ENCODE data around the gene ATRIP.

ATRIP gene

GRCh38 chr3:48419149-48419548 lies 27.4 kb upstream of the ATRIP start:
- TF ChIP-seq CTCF (IDR thresholded peaks at IDR 0.05; ENCODE audit: low read depth, low read length, missing control alignments): no peak
- no peak overlapping the region for H3K4me3 ChIP-seq (replicated peaks; ENCODE audit: low read depth, low read length)
- DNase-seq (ENCODE audit: extremely low read depth, low read depth): no peak

- no peak for DNase-seq (ENCODE audit: extremely low read depth, low read depth)
- TF ChIP-seq CTCF (IDR thresholded peaks at IDR 0.05; ENCODE audit: low read depth, low read length, missing control alignments): no peak
- no peak overlapping the region for H3K4me3 ChIP-seq (replicated peaks; ENCODE audit: low read depth, low read length)
These were observed 26.9 kb upstream of the ATRIP start for GRCh38 chr3:48419597-48419996.

GRCh38 chr3:48420561-48420960 lies 26.0 kb upstream of the ATRIP start:
- DNase-seq (ENCODE audit: extremely low read depth, low read depth): no peak
- no peak for TF ChIP-seq CTCF (IDR thresholded peaks at IDR 0.05; ENCODE audit: low read depth, low read length, missing control alignments)
- no peak overlapping the region for H3K4me3 ChIP-seq (replicated peaks; ENCODE audit: low read depth, low read length)

- peak; percentile 4 for TF ChIP-seq CTCF (IDR thresholded peaks at IDR 0.05; ENCODE audit: low read depth, low read length, missing control alignments)
- no peak overlapping the region for H3K4me3 ChIP-seq (replicated peaks; ENCODE audit: low read depth, low read length)
- no peak for DNase-seq (ENCODE audit: extremely low read depth, low read depth)
These were observed 24.3 kb upstream of the ATRIP start for GRCh38 chr3:48422272-48422671.

- DNase-seq (ENCODE audit: extremely low read depth, low read depth): no peak
- TF ChIP-seq CTCF (IDR thresholded peaks at IDR 0.05; ENCODE audit: low read depth, low read length, missing control alignments): peak; percentile 0
- H3K4me3 ChIP-seq (replicated peaks; ENCODE audit: low read depth, low read length): no peak overlapping the region
These were observed 23.9 kb upstream of the ATRIP start for GRCh38 chr3:48422681-48423080.

- DNase-seq (ENCODE audit: extremely low read depth, low read depth): no peak
- TF ChIP-seq CTCF (IDR thresholded peaks at IDR 0.05; ENCODE audit: low read depth, low read length, missing control alignments): no peak
- no peak overlapping the region for H3K4me3 ChIP-seq (replicated peaks; ENCODE audit: low read depth, low read length)
These were observed 23.2 kb upstream of the ATRIP start for GRCh38 chr3:48423241-48423882.

Measured in HFF-Myc (cell line).